ENCODE data around the gene HDAC4.

DNA sequence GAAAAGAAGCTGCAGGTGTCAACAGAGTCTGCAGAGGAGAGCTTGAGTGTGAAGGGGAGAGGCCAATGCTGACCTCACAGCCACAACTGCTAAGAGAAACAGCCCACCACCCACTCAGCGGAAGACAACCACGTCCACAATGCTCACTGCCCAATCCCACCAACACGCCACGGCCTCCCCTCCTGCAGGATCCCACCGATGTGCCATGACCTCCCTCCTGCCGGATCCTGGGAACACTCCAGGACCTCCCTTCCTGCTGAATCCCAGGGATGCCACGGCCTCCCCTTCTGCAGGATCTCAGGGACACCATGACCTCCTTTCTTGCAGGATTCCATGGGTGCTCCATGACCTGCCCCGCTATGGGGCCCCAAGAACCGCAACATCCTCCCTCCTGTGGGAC is 285.2 kb downstream of the HDAC4 start:
- TF ChIP-seq, protein P1, sequence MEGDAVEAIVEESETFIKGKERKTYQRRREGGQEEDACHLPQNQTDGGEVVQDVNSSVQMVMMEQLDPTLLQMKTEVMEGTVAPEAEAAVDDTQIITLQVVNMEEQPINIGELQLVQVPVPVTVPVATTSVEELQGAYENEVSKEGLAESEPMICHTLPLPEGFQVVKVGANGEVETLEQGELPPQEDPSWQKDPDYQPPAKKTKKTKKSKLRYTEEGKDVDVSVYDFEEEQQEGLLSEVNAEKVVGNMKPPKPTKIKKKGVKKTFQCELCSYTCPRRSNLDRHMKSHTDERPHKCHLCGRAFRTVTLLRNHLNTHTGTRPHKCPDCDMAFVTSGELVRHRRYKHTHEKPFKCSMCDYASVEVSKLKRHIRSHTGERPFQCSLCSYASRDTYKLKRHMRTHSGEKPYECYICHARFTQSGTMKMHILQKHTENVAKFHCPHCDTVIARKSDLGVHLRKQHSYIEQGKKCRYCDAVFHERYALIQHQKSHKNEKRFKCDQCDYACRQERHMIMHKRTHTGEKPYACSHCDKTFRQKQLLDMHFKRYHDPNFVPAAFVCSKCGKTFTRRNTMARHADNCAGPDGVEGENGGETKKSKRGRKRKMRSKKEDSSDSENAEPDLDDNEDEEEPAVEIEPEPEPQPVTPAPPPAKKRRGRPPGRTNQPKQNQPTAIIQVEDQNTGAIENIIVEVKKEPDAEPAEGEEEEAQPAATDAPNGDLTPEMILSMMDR (IDR thresholded peaks at IDR 0.05) = no peak
- TF ChIP-seq POLR2AphosphoS5 (IDR thresholded peaks at IDR 0.05) (no peak), EP300 (IDR thresholded peaks at IDR 0.05) (no peak), POLR2A (IDR thresholded peaks at IDR 0.05) (no peak)

Data from stomach (tissue), 4 donors.